Vagina (tissue), 2 donors: Measurements from ENCODE around the gene LTBP2. TPM values are rescaled to one million over a fixed set of nuclear protein-coding genes. Genes with fewer than 3 reads are reported as not detected.

Experiments used
- DNase-seq, 2 donors: peaks; one replicate each; pipeline ENCODE4 v3.0.0-alpha.2; 2017; ENCODE audit errors: extremely low spot score in 2 of 2
- H3K27ac ChIP-seq: fragments of 200-600 bp; sonication (generic); one replicate; pipeline ENCODE4 v1.5.1; 2019
- H3K27me3 ChIP-seq: fragments of 200-600 bp; sonication (generic); one replicate; pipeline ENCODE4 v1.5.1; 2019
- H3K36me3 ChIP-seq, 2 donors: fragments of 200-600 bp; sonication (generic); one replicate each; pipeline ENCODE4 v1.5.1; 2017 to 2019
- H3K4me1 ChIP-seq: fragments of 200-600 bp; sonication (generic); one replicate; pipeline ENCODE4 v1.5.1; 2019
- H3K4me3 ChIP-seq, 2 donors: fragments of 200-600 bp; sonication (generic); 1 replicate in 1 of 2; 2 replicates in 1 of 2; pipeline ENCODE4 v1.5.1; 2016 to 2019
- H3K9me3 ChIP-seq: fragments of 200-600 bp; sonication (generic); one replicate; pipeline ENCODE4 v1.5.1; 2019
- POLR2A ChIP-seq, 2 donors: fragments of 450-650 bp; IDR thresholded peaks; one replicate each; pipeline ENCODE4 v1.6.1; 2017; ENCODE audit warnings: antibody characterized with exemption in 2 of 2, mild to moderate bottlenecking in 2 of 2, moderate library complexity in 2 of 2
- POLR2AphosphoS5 ChIP-seq, 2 donors: sonication (generic); formaldehyde crosslinking; IDR thresholded peaks; one replicate each; pipeline ENCODE4 v1.9.0; 2017; ENCODE audit warnings: antibody characterized with exemption in 2 of 2, mild to moderate bottlenecking in 2 of 2, low read depth in 1 of 2; ENCODE audit not compliant: insufficient read depth in 1 of 2
- intact Hi-C: fragments of 100-400 bp; cut with DNase I; formaldehyde crosslinking; loops from one replicate; pipeline ENCODE4 v1.15.1; 2023
- total RNA-seq: library from RNA; depleted of rRNA; stranded (reverse); fragments of >200 nt; gene quantifications from one replicate; pipeline ENCODE4 v1.2.3, GENCODE V29; 2016
- TF ChIP-seq, protein P1 (sequence below), 3 experiments: fragments of 450-650 bp in 2 of 3; fragments of 200-600 bp in 1 of 3; sonication (generic) in 1 of 3; IDR thresholded peaks; one replicate each; pipeline ENCODE4 v1.5.1; 2017 to 2019; ENCODE audit warnings: antibody characterized with exemption in 3 of 3, mild to moderate bottlenecking in 2 of 3, moderate library complexity in 2 of 3

The LTBP2 gene
- total RNA-seq, 1 donor from 2014 or later, result 52.5 TPM

DNA sequence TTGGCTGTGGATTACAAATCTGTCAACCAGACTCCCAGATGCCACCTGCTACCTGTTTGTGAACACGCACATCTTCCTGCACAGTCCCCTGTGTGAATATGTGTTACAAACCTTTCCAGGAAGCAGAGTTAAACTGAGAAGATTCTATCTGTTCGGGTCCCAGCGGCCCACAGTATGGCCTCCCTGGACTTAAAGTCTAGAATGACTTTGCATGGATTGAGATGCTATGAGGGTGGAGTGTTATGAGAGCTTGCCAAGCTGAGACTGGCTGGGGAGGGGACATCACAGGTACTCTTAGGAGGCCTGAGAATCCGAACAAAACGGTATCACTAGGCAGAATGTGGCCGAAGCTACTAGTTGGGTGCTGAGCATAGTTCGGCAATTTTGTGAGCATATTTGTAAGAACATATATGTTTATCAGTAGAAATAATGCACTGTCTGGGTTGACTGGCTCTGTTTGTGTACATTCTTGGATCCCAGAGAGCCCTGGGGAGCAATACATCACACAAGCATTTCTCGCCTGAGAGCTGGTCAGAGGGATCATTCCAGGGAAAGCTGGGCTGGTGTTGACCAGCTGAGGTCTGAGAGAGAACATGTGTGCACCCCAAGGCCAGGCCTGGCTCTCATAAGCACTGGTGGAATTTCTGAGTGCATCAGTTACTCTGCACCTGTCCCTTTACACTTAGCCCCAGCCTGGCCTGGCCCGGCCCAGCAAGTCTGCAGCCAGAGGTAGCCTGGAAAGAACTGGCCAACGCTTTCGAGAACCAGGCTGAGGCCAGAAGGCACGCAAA, 29.8 kb upstream of the LTBP2 start:
- intact Hi-C loops, result no loop called here
- Histone ChIP-seq H3K27me3 (no peaks in the 10 kb centered on the region), H3K27ac (no peak overlapping the region)

DNA sequence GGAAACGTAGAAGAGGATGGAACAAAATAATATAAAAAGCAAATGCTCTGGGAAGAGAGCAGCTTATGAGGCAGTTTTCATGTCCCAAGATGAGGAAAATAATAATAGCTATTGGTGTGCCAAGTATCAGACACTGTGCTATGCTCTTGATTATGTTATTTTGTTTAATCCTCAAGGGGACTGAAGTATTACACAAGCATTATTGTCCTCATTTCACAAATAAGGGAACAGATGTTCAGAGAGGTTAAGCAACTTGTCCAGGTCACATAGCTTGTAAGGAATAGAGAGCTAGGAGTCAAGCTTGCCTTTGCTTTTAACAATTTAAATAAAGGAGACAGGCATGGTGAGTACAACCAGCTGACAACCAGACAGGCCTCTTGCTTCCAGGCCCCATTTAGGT, 26.9 kb upstream of the LTBP2 start:
- TF ChIP-seq POLR2AphosphoS5 (IDR thresholded peaks at IDR 0.05; ENCODE audit: insufficient read depth in 1 of 2, low read depth in 1 of 2), result no peak
- TF ChIP-seq POLR2A (IDR thresholded peaks at IDR 0.05), result no peak
- TF ChIP-seq, protein P1, sequence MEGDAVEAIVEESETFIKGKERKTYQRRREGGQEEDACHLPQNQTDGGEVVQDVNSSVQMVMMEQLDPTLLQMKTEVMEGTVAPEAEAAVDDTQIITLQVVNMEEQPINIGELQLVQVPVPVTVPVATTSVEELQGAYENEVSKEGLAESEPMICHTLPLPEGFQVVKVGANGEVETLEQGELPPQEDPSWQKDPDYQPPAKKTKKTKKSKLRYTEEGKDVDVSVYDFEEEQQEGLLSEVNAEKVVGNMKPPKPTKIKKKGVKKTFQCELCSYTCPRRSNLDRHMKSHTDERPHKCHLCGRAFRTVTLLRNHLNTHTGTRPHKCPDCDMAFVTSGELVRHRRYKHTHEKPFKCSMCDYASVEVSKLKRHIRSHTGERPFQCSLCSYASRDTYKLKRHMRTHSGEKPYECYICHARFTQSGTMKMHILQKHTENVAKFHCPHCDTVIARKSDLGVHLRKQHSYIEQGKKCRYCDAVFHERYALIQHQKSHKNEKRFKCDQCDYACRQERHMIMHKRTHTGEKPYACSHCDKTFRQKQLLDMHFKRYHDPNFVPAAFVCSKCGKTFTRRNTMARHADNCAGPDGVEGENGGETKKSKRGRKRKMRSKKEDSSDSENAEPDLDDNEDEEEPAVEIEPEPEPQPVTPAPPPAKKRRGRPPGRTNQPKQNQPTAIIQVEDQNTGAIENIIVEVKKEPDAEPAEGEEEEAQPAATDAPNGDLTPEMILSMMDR (IDR thresholded peaks at IDR 0.05), result no peak
- Histone ChIP-seq H3K9me3 (no peaks in the 10 kb centered on the region), H3K36me3 (no peaks in the 10 kb centered on the region), H3K4me3 (no peak overlapping the region), H3K27me3 (no peaks in the 10 kb centered on the region), H3K27ac (no peak overlapping the region), H3K4me1 (peaks cover 5% of the 10 kb centered on the region)
- intact Hi-C loops, result no loop called here
- no peak for DNase-seq

More for the DNA sequence above, 29.8 kb upstream of the LTBP2 start:
- no peaks in the 10 kb centered on the region for H3K36me3 ChIP-seq
- no peaks in the 10 kb centered on the region for H3K9me3 ChIP-seq
- DNase-seq, result no peak
- H3K4me3 ChIP-seq, result no peak overlapping the region
- peaks cover 5% of the 10 kb centered on the region for H3K4me1 ChIP-seq
- TF ChIP-seq POLR2AphosphoS5 (IDR thresholded peaks at IDR 0.05; ENCODE audit: insufficient read depth in 1 of 2, low read depth in 1 of 2) (no peak), POLR2A (IDR thresholded peaks at IDR 0.05) (no peak)
- TF ChIP-seq, protein P1 (IDR thresholded peaks at IDR 0.05), result no peak

DNA sequence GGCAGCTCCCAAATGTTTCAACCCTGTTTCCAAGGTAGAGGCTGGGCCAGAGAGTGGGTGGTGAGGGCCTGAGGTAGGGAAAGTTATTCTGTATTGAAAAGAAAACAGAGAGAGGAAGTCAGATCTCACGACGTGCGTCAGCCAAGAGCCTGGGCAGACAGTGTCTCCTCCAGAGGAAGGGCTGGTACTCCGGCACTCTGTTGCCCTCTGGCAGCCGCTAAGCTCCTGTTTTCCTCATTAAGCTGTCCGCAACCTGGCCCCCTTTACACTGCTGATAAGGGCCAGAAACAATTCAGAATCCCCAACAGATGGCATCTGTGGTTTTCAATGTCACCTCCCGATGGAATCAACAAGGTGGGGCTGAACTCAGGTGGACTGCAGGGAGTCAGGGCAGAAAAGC, 26.0 kb upstream of the LTBP2 start:
- Histone ChIP-seq H3K27ac (no peak overlapping the region), H3K4me3 (no peak overlapping the region), H3K9me3 (no peaks in the 10 kb centered on the region), H3K36me3 (no peaks in the 10 kb centered on the region), H3K4me1 (peaks cover 5% of the 10 kb centered on the region), H3K27me3 (no peaks in the 10 kb centered on the region)
- no peak for DNase-seq
- TF ChIP-seq POLR2A (IDR thresholded peaks at IDR 0.05) (no peak), POLR2AphosphoS5 (IDR thresholded peaks at IDR 0.05; ENCODE audit: insufficient read depth in 1 of 2, low read depth in 1 of 2) (no peak)
- TF ChIP-seq, protein P1 (IDR thresholded peaks at IDR 0.05), result no peak
- intact Hi-C loops, result no loop called here

DNA sequence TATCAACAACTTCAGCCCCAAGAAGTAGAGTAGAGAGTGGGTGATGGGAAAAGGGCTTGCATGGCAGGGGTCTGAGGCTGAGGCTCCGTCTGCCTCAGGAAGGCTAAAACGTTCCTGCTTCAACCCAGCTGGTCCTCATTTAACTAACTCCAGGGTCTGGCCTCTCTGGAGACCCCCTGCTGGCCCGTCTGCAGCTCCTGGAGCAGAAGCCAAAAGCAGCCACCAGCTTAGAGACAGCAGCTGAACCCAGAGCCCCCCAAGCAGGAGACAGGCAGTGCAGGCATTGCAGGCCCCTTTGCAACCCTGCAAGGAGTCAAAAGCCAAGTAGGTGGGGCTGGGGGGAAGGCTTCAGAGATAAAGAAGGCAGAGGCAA, 25.1 kb upstream of the LTBP2 start:
- H3K4me1 ChIP-seq, result peaks cover 5% of the 10 kb centered on the region
- no peak for DNase-seq
- H3K4me3 ChIP-seq, result no peak overlapping the region
- intact Hi-C loops, result no loop called here
- TF ChIP-seq POLR2A (IDR thresholded peaks at IDR 0.05) (no peak), POLR2AphosphoS5 (IDR thresholded peaks at IDR 0.05; ENCODE audit: insufficient read depth in 1 of 2, low read depth in 1 of 2) (no peak)
- TF ChIP-seq, protein P1 (IDR thresholded peaks at IDR 0.05), result no peak
- no peaks in the 10 kb centered on the region for H3K27me3 ChIP-seq
- H3K36me3 ChIP-seq, result no peaks in the 10 kb centered on the region
- H3K9me3 ChIP-seq, result no peaks in the 10 kb centered on the region
- no peak overlapping the region for H3K27ac ChIP-seq

DNA sequence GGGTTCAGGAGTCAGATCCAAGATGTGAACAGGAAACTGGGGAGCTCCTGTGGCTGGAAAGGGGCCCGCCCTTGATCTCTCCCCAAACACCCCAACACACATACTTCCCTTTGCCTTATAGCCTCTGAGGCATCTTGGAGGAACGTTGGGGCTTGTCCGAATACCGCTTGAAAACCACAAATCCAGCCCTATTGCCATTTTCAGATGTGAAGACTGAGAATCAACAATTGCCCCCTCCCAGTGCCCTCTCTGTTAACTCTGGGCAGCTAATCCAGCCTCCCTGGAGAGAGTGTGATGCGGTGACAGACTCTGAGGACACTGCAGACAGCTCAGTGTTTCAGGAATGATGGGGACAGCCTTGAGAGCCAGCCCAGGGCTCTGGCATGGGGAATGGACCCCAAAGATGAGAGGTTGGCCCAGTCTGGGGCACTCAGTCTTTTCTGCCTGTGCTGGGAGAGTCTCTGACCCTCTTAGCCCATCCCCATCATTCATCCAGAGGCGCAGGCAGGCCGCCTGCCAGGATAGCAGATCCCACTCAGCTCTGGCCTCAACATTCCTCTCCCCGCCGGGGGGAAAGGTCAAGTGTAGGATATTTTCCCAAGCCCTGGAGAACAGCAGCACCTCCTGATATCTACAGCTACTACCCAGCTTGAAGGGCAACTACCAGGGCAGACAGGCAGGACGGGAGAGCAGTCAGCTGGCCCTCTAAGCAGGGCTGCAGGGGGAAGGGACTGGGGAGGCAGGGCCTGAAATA, 24.6 kb upstream of the LTBP2 start:
- no peak for TF ChIP-seq POLR2AphosphoS5 (IDR thresholded peaks at IDR 0.05; ENCODE audit: insufficient read depth in 1 of 2, low read depth in 1 of 2)
- Histone ChIP-seq H3K36me3 (no peaks in the 10 kb centered on the region), H3K27me3 (no peaks in the 10 kb centered on the region), H3K9me3 (no peaks in the 10 kb centered on the region), H3K4me3 (no peak overlapping the region), H3K4me1 (peaks cover 5% of the 10 kb centered on the region), H3K27ac (no peak overlapping the region)
- DNase-seq, result no peak
- intact Hi-C loops, result no loop called here
